Measurements from ENCODE around the gene SLC25A51. TPM values are rescaled to one million over a fixed set of nuclear protein-coding genes. Genes with fewer than 3 reads are reported as not detected.

Gene SLC25A51
- total RNA-seq, 1 donor from 2014 or later, result 63.7 TPM

GRCh38 chr9:37917313-37917731, 13.4 kb upstream of the SLC25A51 start:
- no peak for DNase-seq (ENCODE audit: low read depth)
- no peak overlapping the region for H3K4me3 ChIP-seq (ENCODE audit: low read depth, low read length)
- no peaks in the 10 kb centered on the region for H3K27me3 ChIP-seq (ENCODE audit: control insufficient read depth, insufficient read depth, low read length)
- peaks cover 13% of the 10 kb centered on the region for H3K36me3 ChIP-seq (ENCODE audit: control insufficient read depth, insufficient read depth, low read length)
- no peak for FAIRE-seq
- TF ChIP-seq CTCF (IDR thresholded peaks at IDR 0.05; ENCODE audit: insufficient read depth, low read length, severe bottlenecking), result no peak

- H3K36me3 ChIP-seq (ENCODE audit: control insufficient read depth, insufficient read depth, low read length), result peaks cover 13% of the 10 kb centered on the region
- no peaks in the 10 kb centered on the region for H3K27me3 ChIP-seq (ENCODE audit: control insufficient read depth, insufficient read depth, low read length)
- no peak for TF ChIP-seq CTCF (IDR thresholded peaks at IDR 0.05; ENCODE audit: insufficient read depth, low read length, severe bottlenecking)
- DNase-seq (ENCODE audit: low read depth) (no peak), FAIRE-seq (no peak)
- no peak overlapping the region for H3K4me3 ChIP-seq (ENCODE audit: low read depth, low read length)
Observed at GRCh38 chr9:37916471-37917312, 12.8 kb upstream of the SLC25A51 start.

- no peaks in the 10 kb centered on the region for H3K27me3 ChIP-seq (ENCODE audit: control insufficient read depth, insufficient read depth, low read length)
- DNase-seq (ENCODE audit: low read depth) (no peak), FAIRE-seq (no peak)
- H3K36me3 ChIP-seq (ENCODE audit: control insufficient read depth, insufficient read depth, low read length), result peaks cover 13% of the 10 kb centered on the region
- no peak for TF ChIP-seq CTCF (IDR thresholded peaks at IDR 0.05; ENCODE audit: insufficient read depth, low read length, severe bottlenecking)
- H3K4me3 ChIP-seq (ENCODE audit: low read depth, low read length), result no peak overlapping the region
Observed at GRCh38 chr9:37915911-37916470, 12.1 kb upstream of the SLC25A51 start.

GRCh38 chr9:37914701-37915358, 10.9 kb upstream of the SLC25A51 start:
- DNase-seq (ENCODE audit: low read depth) (no peak), FAIRE-seq (no peak)
- no peak overlapping the region for H3K4me3 ChIP-seq (ENCODE audit: low read depth, low read length)
- H3K27me3 ChIP-seq (ENCODE audit: control insufficient read depth, insufficient read depth, low read length), result no peaks in the 10 kb centered on the region
- H3K36me3 ChIP-seq (ENCODE audit: control insufficient read depth, insufficient read depth, low read length), result peaks cover 13% of the 10 kb centered on the region
- no peak for TF ChIP-seq CTCF (IDR thresholded peaks at IDR 0.05; ENCODE audit: insufficient read depth, low read length, severe bottlenecking)

- FAIRE-seq (no peak), DNase-seq (ENCODE audit: low read depth) (no peak)
- no peaks in the 10 kb centered on the region for H3K27me3 ChIP-seq (ENCODE audit: control insufficient read depth, insufficient read depth, low read length)
- peaks cover 9% of the 10 kb centered on the region for H3K36me3 ChIP-seq (ENCODE audit: control insufficient read depth, insufficient read depth, low read length)
- H3K4me3 ChIP-seq (ENCODE audit: low read depth, low read length), result no peak overlapping the region
- TF ChIP-seq CTCF (IDR thresholded peaks at IDR 0.05; ENCODE audit: insufficient read depth, low read length, severe bottlenecking), result no peak
Observed at GRCh38 chr9:37914154-37914551, 10.2 kb upstream of the SLC25A51 start.

All from bronchial epithelial cell (primary cell).